Epithelial cell of prostate (primary cell): ENCODE data around the gene NKTR.

Source experiments
- DNase-seq: peaks from one replicate; pipeline ENCODE4 v3.0.0-alpha.2; 2011; ENCODE audit warnings: low read depth, low spot score
- H3K27ac ChIP-seq: fragments of 450-650 bp; 2 replicates; pipeline ENCODE4 v1.5.1; 2017; ENCODE audit warnings: mild to moderate bottlenecking

NKTR gene

GRCh38 chr3:42660131-42660715, 59.7 kb downstream of the NKTR start:
- DNase-seq, result no peak
- H3K27ac ChIP-seq, result no peak overlapping the region

- no peak overlapping the region for H3K27ac ChIP-seq
- no peak for DNase-seq
Measured at GRCh38 chr3:42660898-42661297, 60.4 kb downstream of the NKTR start.

GRCh38 chr3:42661593-42662022, 61.1 kb downstream of the NKTR start:
- DNase-seq, result no peak
- H3K27ac ChIP-seq, result no peak overlapping the region

GRCh38 chr3:42662037-42662812, 61.7 kb downstream of the NKTR start:
- H3K27ac ChIP-seq, result no peak overlapping the region
- DNase-seq, result no peak

- H3K27ac ChIP-seq, result no peak overlapping the region
- no peak for DNase-seq
Measured at GRCh38 chr3:42662813-42663535, 62.5 kb downstream of the NKTR start.

- no peak for DNase-seq
- H3K27ac ChIP-seq, result no peak overlapping the region
Measured at GRCh38 chr3:42663581-42664437, 63.3 kb downstream of the NKTR start.

GRCh38 chr3:42664438-42664803, 63.9 kb downstream of the NKTR start:
- no peak overlapping the region for H3K27ac ChIP-seq
- DNase-seq, result no peak

- DNase-seq, result no peak
- no peak overlapping the region for H3K27ac ChIP-seq
Measured at GRCh38 chr3:42665050-42665878, 64.8 kb downstream of the NKTR start.

GRCh38 chr3:42666022-42666421, 65.5 kb downstream of the NKTR start:
- DNase-seq, result no peak
- no peak overlapping the region for H3K27ac ChIP-seq

GRCh38 chr3:42666577-42666998, 66.1 kb downstream of the NKTR start:
- no peak for DNase-seq
- H3K27ac ChIP-seq, result no peak overlapping the region

GRCh38 chr3:42667096-42667522, 66.6 kb downstream of the NKTR start:
- DNase-seq, result no peak
- no peak overlapping the region for H3K27ac ChIP-seq

GRCh38 chr3:42667523-42668412, 67.3 kb downstream of the NKTR start:
- no peak overlapping the region for H3K27ac ChIP-seq
- no peak for DNase-seq

- DNase-seq, result no peak
- no peak overlapping the region for H3K27ac ChIP-seq
Measured at GRCh38 chr3:42668413-42668760, 67.9 kb downstream of the NKTR start.

- no peak for DNase-seq
- no peak overlapping the region for H3K27ac ChIP-seq
Measured at GRCh38 chr3:42668793-42669217, 68.3 kb downstream of the NKTR start.

- no peak overlapping the region for H3K27ac ChIP-seq
- DNase-seq, result no peak
Measured at GRCh38 chr3:42670051-42670576, 69.6 kb downstream of the NKTR start.

GRCh38 chr3:42670670-42671069, 70.2 kb downstream of the NKTR start:
- no peak overlapping the region for H3K27ac ChIP-seq
- no peak for DNase-seq

- H3K27ac ChIP-seq, result no peak overlapping the region
- DNase-seq, result no peak
Measured at GRCh38 chr3:42672515-42672914, 72.0 kb downstream of the NKTR start.

GRCh38 chr3:42673082-42673481, 72.6 kb downstream of the NKTR start:
- DNase-seq, result no peak
- no peak overlapping the region for H3K27ac ChIP-seq
